OCI-LY1 (cell line): ENCODE data around the gene CREB3L2.

Source experiments
- H2AFZ ChIP-seq: fragments of 200-600 bp; sonication (generic), shearing (Covaris generic); 2 replicates; pipeline ENCODE4 v1.6.0; 2014; ENCODE audit warnings: antibody characterized with exemption, mild to moderate bottlenecking, low read length
- H3F3A ChIP-seq: fragments of 200-600 bp; sonication (generic), shearing (Covaris generic); 2 replicates; pipeline ENCODE4 v1.6.0; 2014; ENCODE audit warnings: mild to moderate bottlenecking, antibody characterized with exemption, low read length, moderate library complexity; ENCODE audit not compliant: insufficient read depth
- H3K27ac ChIP-seq: fragments of 200-600 bp; sonication (generic); 2 replicates; pipeline ENCODE4 v1.5.1; 2014; ENCODE audit warnings: low read length, mixed run types, mild to moderate bottlenecking, low read depth; ENCODE audit not compliant: poor library complexity, severe bottlenecking
- H3K27me3 ChIP-seq: fragments of 200-600 bp; sonication (generic); 2 replicates; pipeline ENCODE4 v1.6.0; 2014; ENCODE audit warnings: antibody characterized with exemption, mild to moderate bottlenecking, low read length, moderate library complexity; ENCODE audit not compliant: insufficient read depth
- H3K36me3 ChIP-seq: fragments of 200-600 bp; sonication (generic); 2 replicates; pipeline ENCODE4 v1.6.1; 2014; ENCODE audit warnings: mild to moderate bottlenecking, antibody characterized with exemption, low read length, moderate library complexity, mixed read lengths; ENCODE audit not compliant: insufficient read depth
- H3K4me1 ChIP-seq: fragments of 200-600 bp; sonication (generic); 2 replicates; pipeline ENCODE4 v1.5.1; 2014; ENCODE audit warnings: mild to moderate bottlenecking, low read length, moderate library complexity; ENCODE audit not compliant: insufficient read depth, severe bottlenecking
- H3K4me2 ChIP-seq: fragments of 200-600 bp; sonication (generic), shearing (Covaris generic); 2 replicates; pipeline ENCODE4 v1.6.1; 2014; ENCODE audit warnings: low read length
- H3K4me3 ChIP-seq: fragments of 200-600 bp; sonication (generic); 2 replicates; pipeline ENCODE4 v1.5.1; 2014; ENCODE audit warnings: low read length, low read depth, mild to moderate bottlenecking, mixed read lengths; ENCODE audit not compliant: poor library complexity, severe bottlenecking
- H3K79me2 ChIP-seq: fragments of 200-600 bp; shearing (Covaris generic); 2 replicates; pipeline ENCODE4 v1.6.1; 2016; ENCODE audit warnings: mixed run types, low read length, mixed read lengths; ENCODE audit not compliant: insufficient read depth
- H3K9ac ChIP-seq: fragments of 200-600 bp; sonication (generic), shearing (Covaris generic); 2 replicates; pipeline ENCODE4 v1.6.1; 2014; ENCODE audit warnings: mild to moderate bottlenecking, low read length, mixed read lengths
- H3K9me2 ChIP-seq: fragments of 200-600 bp; sonication (generic), shearing (Covaris generic); 2 replicates; pipeline ENCODE4 v1.6.1; 2014; ENCODE audit warnings: low read depth, mild to moderate bottlenecking, low read length, mixed read lengths
- H3K9me3 ChIP-seq: fragments of 200-600 bp; shearing (Covaris generic); 2 replicates; pipeline ENCODE4 v1.6.1; 2014; ENCODE audit warnings: low read length, mixed read lengths
- H4K20me1 ChIP-seq: fragments of 200-600 bp; sonication (generic), shearing (Covaris generic); 2 replicates; pipeline ENCODE4 v1.6.0; 2016; ENCODE audit warnings: mild to moderate bottlenecking, low read length; ENCODE audit not compliant: insufficient read depth
- EZH2 ChIP-seq: fragments of 200-600 bp; sonication (generic), shearing (Covaris generic); IDR thresholded peaks from 2 replicates; pipeline ENCODE4 v1.8.0; 2017; ENCODE audit warnings: borderline replicate concordance, mixed run types, mild to moderate bottlenecking, antibody characterized with exemption, low read length, moderate library complexity, mixed read lengths
- TF ChIP-seq, protein P1 (sequence below): fragments of 200-600 bp; sonication (generic), shearing (Covaris generic); IDR thresholded peaks from 2 replicates; pipeline ENCODE4 v1.5.1; 2017; ENCODE audit warnings: mild to moderate bottlenecking, antibody characterized with exemption, low read length, moderate library complexity, mixed read lengths

The CREB3L2 gene

DNA sequence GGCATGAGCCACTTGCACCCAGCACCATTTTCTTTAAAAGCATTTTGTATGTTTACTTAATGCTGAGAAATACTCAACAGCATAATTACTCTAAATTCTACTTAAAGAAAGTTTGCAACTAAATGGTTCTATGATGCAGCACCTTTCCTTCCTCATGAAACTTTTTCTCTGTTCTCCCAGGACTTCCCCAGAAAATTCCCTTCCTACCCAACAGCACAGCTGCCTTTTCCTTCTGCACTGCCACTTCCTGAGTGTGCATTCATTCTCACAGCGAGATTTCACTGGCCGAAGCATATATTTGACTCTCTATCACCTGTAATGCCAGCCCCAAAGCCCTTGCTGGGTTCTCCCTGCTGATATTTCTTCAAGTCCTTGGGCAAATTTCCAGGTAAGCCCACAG is 113.6 kb downstream of the CREB3L2 start:
- Histone ChIP-seq H3F3A (no peaks in the 10 kb centered on the region), H3K9me3 (no peaks in the 10 kb centered on the region), H3K4me3 (no peak overlapping the region), H3K27me3 (0 out of 2 replicates have a peak, but pooled peaks cover 4% of the 10 kb centered on the region), H3K36me3 (no peaks in the 10 kb centered on the region), H3K27ac (no peak overlapping the region), H4K20me1 (no peaks in the 10 kb centered on the region), H2AFZ (no peak overlapping the region), H3K4me1 (no peaks in the 10 kb centered on the region), H3K9ac (no peak overlapping the region), H3K79me2 (no peaks in the 10 kb centered on the region), H3K4me2 (no peak overlapping the region), H3K9me2 (no peaks in the 10 kb centered on the region)
- no peak for TF ChIP-seq EZH2
- TF ChIP-seq, protein P1, sequence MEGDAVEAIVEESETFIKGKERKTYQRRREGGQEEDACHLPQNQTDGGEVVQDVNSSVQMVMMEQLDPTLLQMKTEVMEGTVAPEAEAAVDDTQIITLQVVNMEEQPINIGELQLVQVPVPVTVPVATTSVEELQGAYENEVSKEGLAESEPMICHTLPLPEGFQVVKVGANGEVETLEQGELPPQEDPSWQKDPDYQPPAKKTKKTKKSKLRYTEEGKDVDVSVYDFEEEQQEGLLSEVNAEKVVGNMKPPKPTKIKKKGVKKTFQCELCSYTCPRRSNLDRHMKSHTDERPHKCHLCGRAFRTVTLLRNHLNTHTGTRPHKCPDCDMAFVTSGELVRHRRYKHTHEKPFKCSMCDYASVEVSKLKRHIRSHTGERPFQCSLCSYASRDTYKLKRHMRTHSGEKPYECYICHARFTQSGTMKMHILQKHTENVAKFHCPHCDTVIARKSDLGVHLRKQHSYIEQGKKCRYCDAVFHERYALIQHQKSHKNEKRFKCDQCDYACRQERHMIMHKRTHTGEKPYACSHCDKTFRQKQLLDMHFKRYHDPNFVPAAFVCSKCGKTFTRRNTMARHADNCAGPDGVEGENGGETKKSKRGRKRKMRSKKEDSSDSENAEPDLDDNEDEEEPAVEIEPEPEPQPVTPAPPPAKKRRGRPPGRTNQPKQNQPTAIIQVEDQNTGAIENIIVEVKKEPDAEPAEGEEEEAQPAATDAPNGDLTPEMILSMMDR: no peak

DNA sequence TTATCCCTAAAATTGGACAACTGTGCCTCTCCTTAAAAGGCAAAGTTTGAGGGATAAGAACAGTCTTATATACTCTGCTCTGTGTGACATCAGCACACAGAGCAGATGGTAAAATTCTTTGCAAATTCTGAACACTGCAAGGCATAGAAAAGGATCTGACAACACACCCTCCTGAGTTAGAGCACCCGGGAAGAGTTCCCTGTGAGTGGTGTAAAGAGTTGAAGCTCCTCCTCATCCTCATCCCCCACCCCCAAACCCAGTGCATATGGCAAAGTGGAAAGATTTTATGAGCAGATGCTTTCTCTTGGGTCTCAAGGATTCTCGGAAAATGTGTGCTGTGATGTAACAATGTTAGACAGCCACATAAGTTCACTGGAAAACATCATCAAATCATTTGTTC is 115.1 kb downstream of the CREB3L2 start:
- H3K4me2 ChIP-seq: no peak overlapping the region
- no peaks in the 10 kb centered on the region for H3K4me1 ChIP-seq
- H3K27me3 ChIP-seq: 0 out of 2 replicates have a peak, but pooled peaks cover 4% of the 10 kb centered on the region
- no peak overlapping the region for H2AFZ ChIP-seq
- no peak overlapping the region for H3K9ac ChIP-seq
- H3K27ac ChIP-seq: no peak overlapping the region
- H3K9me2 ChIP-seq: no peaks in the 10 kb centered on the region
- H4K20me1 ChIP-seq: no peaks in the 10 kb centered on the region
- no peaks in the 10 kb centered on the region for H3K79me2 ChIP-seq
- H3F3A ChIP-seq: no peaks in the 10 kb centered on the region
- H3K9me3 ChIP-seq: no peaks in the 10 kb centered on the region
- TF ChIP-seq, protein P1: no peak
- TF ChIP-seq EZH2: no peak
- no peak overlapping the region for H3K4me3 ChIP-seq
- H3K36me3 ChIP-seq: no peaks in the 10 kb centered on the region

DNA sequence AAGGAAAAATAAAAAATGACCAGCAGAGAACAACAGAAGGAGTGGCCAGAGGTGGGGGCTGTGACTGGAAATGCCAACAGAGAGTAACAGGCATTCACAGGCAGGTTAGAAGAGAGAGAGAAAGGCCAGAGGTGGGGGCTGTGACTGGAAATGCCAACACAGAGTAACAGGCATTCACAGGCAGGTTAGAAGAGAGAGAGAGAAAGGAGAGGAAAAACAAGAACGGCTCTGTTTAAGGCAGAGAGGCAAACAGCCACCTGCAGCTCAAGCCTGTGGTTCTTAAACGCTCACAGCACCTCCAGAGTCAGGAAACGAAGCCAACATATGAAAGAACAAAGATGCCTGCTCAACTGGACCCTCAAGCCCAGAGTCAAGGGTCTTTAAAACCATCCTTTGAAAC is 115.6 kb downstream of the CREB3L2 start:
- Histone ChIP-seq H3F3A (no peaks in the 10 kb centered on the region), H3K4me2 (no peak overlapping the region), H3K9ac (no peak overlapping the region), H3K9me2 (no peaks in the 10 kb centered on the region), H2AFZ (no peak overlapping the region), H4K20me1 (no peaks in the 10 kb centered on the region), H3K27ac (no peak overlapping the region), H3K79me2 (no peaks in the 10 kb centered on the region), H3K4me3 (no peak overlapping the region), H3K9me3 (no peaks in the 10 kb centered on the region), H3K4me1 (no peaks in the 10 kb centered on the region), H3K27me3 (0 out of 2 replicates have a peak, but pooled peaks cover 4% of the 10 kb centered on the region), H3K36me3 (no peaks in the 10 kb centered on the region)
- TF ChIP-seq, protein P1: no peak
- TF ChIP-seq EZH2: no peak
